IPS-18c (cell line): ENCODE measurements around the gene NHERF1.

Experiments
- H3K4me3 ChIP-seq: 2 replicates; pipeline ENCODE4 v1.7.0; 2013; ENCODE audit warnings: low read depth, mild to moderate bottlenecking, low read length, moderate library complexity; ENCODE audit not compliant: insufficient read depth
- H3K9me3 ChIP-seq: one replicate; pipeline ENCODE4 v1.6.1; 2013; ENCODE audit warnings: mild to moderate bottlenecking, low read length, moderate library complexity; ENCODE audit not compliant: control insufficient read depth, insufficient read depth

Gene NHERF1

DNA sequence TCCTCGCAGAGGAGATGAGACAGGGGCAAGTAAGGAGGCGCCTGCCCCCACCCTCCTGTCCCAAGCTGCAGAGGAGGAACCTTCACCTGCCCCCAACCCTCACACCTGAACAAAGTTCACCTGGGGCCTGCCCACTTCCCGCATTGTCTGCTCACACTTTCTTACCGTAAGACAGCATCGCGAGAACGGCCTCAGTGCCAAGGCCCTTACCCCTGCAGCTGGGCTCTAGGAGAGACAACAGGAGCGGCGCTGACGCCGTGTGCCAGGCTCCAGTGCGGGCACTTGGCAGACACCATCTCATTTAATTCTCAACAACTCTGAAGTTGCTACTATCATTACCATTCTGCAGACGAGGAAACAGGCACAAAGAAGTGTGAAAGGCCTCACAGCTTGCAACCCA lies 23.6 kb downstream of the NHERF1 start:
- Histone ChIP-seq H3K4me3 (no peak overlapping the region), H3K9me3 (peaks cover 9% of the 10 kb centered on the region)

DNA sequence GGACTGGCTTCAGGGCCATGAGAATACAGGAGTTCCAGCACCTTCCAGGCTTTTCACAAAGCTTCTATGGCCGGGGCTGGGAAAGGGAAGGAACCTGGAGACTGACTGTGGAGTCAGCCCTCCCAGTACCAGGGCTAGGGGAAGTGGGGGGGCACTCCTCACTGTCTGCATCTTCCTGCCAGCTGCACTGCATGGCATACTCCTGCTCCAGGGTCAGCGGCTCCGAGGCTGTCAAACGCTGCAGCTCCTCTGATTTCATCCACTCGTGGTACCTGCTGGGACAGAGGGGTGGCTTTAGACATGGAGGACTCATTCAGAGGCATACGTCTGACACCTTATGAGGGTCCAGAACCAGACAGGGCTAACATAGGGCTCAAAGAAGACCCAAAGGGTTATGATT lies 25.0 kb downstream of the NHERF1 start:
- Histone ChIP-seq H3K9me3 (peaks cover 9% of the 10 kb centered on the region), H3K4me3 (no peak overlapping the region)

DNA sequence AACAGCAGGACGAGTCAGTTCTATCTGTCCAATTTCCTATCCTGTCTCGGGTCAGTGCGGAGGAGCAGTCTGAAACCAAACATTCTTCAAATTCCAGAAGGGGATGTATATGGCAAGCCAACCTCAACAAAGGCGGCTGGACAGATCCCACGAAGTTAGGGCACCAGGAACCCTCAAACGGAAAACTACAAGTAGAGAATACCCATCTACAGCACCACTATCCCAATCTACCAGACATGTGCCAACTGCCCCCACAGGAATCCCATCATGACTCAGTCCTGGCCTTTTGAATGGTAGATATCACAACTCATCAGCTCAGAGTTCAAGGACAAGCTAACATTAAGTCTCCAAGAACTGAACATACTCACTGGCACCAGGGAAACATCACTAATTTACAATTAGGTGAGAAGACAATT lies 25.5 kb downstream of the NHERF1 start:
- Histone ChIP-seq H3K4me3 (no peak overlapping the region), H3K9me3 (peaks cover 6% of the 10 kb centered on the region)

DNA sequence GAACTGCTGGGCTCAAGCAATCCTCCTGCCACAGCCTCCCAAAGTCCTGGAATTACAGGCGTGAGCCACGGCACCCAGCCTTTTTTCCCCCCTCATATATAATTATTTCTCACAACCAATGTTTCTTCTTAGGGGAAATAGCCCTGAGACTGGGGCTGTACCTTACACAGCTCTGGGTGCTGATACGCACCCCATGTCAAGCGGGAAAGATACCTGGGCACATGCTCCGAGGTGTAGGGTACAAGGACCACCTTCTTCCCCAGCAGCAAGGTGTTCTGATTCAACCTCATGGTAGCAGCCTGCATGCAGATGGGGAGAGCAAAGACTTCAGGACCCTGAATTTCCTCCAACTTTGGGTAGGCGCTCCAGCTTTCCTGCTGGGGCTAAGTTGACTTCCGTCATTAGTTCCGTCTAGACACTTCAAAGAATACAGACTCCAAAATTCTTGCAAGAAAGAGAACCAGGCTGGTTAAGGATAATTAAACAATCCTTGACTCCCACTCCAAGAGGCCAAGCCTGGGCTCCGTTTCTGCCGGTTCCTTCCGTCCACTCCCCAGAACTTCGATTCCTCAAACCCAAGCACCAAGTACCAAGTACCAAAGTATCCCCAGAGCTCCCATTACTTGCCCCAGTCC lies 27.1 kb downstream of the NHERF1 start:
- Histone ChIP-seq H3K4me3 (peak overlapping the region; percentile 86), H3K9me3 (peaks cover 6% of the 10 kb centered on the region)

DNA sequence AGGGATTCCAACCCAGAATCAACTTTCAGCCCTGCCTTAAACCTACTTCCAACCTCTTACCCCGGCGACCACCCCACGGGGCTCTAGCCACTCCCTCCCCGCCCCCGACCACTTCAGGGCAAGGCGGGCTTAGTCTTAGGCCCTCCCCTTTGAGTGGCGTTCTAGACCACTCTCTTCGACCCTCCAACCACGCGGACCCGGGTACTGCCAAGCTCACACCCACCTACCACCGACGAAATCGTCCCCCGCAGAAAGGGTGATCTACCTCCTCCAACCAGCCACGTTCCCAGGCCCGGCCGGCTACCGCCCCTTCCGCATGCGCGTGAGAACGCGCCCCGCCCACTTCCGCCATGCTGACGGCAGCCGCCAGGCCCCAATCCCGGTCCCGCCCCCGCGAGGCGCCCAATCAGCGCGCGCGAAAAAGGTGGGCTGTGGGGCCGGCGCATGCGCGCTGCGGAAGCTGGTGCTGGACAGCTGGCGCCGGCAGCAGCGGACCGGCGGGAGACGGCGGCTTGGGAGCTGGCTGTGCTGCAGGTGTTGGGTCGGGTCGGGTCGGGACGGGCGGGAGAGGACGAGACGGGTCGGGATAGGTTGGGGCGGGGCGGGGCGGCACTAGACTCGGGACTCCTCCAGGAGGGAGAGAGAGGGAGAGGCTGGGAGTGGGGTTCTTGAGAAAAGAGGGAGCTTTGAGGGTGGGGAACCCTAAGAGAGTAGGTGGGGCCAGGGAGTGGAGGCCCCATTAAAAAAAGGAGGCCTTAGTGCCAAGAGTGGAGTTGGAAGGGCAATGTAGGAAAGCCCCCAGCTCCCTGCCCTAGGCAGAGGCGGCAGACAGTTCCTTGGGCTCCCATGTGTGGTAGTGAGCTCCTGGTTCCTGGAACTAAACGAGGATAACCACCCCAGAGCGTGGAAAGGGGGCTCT lies 27.9 kb downstream of the NHERF1 start, which contains the start of gene NAT9:
TSS of gene NAT9 (minus strand) at position 302 of the 919 bp plus-strand sequence. CDS start 647 bp downstream, outside the sequence.
- Histone ChIP-seq H3K9me3 (peaks cover 6% of the 10 kb centered on the region), H3K4me3 (peak within 1 kb of the TSS; percentile 86)

DNA sequence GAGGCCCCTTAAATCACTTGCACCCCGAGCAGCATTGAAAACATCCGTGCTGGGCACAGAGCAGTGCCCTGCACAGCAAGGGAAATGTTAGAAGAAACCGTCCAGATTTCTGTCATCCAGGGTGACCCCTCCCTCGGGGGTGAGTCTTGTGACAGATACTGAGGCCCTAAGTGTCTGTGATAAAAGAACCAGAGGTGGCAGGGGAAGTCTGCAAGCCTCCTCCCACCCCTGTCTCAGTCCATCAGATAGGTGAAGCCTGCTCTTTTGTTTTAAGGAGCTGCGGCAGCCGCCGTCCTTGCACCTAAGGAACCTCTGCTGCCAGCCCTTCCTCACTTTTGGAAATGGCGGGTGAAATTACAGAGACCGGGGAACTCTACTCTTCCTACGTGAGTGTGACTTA lies 28.6 kb downstream of the NHERF1 start:
- Histone ChIP-seq H3K9me3 (peaks cover 6% of the 10 kb centered on the region), H3K4me3 (peak overlapping the region; percentile 71)

DNA sequence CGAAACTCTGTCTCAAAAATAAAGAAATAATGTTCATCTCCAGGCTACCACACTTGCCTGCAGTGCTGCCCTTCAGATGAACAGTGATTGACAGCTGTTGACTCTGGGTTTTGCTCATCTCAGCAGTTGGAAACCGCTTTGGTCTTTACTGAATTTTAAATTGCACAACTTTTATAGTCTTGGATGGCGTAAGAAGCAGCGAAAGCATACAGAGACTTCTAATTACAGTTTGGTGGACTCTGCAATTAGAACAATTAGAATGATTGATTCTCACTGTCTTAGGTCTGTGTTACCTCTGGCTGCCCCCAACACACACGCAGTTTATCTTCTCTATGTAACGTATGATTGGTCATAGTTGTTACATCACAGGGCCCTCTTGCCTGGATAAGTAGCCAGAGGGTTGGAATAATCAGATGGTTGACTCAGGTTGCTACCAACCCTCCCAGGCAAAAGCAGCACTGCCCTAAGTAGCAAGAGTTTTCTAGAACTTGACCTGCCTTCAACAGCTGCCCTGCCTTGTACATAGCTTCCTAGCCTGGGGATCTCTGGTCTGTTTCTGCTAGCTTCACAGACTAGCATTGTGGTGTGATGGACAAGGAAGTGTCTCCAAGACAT lies 29.6 kb downstream of the NHERF1 start:
- Histone ChIP-seq H3K4me3 (no peak overlapping the region), H3K9me3 (peaks cover 6% of the 10 kb centered on the region)

DNA sequence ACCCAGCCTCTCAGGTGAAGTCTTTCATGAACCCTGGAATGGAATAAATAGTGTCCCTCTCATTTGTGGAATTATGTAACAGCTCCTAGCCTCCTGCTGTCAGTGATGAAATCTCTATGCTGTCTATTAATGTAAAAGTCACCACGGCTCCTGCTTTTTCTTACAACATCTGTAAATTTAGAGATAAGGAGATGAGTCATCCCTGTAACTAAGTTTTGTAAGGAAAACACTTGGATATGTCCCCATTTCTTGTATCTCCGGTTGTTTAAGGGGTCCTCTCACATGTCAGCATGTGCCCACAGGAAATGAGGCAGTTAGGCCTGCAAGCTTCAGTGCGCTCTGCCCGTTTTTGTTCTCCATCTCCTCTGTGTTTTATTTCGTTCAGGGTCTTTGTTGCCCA lies 30.5 kb downstream of the NHERF1 start:
- H3K9me3 ChIP-seq = peaks cover 6% of the 10 kb centered on the region
- no peak overlapping the region for H3K4me3 ChIP-seq

DNA sequence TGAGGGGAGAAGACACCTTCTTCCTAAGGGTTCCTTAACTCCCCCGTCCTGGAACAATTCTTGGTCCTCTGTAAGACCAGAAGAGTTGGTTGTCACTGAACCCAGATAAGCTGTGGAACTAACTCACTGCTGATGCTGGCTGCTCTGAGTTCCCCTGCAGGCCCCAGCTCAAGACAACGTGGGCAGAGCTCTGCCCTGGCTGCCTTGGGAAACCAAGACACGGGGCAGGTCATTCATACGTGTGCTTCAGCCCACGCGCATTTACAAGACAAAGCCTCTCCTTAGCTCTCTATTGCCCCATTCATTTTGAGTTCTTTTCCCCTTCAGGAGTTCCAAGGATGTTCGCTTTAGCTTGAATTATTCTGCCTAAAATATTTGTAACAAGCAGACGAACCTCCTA lies 31.1 kb downstream of the NHERF1 start:
- H3K4me3 ChIP-seq = no peak overlapping the region
- peaks cover 6% of the 10 kb centered on the region for H3K9me3 ChIP-seq

DNA sequence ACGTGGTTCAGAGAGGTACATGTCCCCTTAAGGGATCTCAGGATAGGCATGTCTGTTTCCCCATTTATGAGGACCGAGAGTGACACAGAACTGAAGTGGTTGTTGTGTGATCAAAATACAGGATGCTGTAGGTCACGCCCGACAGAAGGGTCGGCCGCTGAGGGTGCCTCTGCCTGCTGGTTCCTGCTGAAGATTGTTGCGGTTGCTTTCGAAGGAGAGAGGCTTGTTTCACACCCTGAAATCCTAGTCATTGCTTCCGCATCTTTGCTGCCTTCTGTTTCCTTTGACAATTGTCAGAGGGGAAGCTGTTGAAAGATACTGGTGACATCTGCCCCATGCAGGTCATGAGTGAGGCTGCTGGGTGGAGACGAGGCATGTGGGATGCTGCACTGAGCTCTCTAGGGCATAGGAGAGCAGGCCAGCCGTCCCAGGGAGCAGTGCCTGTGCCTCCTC lies 31.5 kb downstream of the NHERF1 start:
- Histone ChIP-seq H3K4me3 (no peak overlapping the region), H3K9me3 (peaks cover 8% of the 10 kb centered on the region)

DNA sequence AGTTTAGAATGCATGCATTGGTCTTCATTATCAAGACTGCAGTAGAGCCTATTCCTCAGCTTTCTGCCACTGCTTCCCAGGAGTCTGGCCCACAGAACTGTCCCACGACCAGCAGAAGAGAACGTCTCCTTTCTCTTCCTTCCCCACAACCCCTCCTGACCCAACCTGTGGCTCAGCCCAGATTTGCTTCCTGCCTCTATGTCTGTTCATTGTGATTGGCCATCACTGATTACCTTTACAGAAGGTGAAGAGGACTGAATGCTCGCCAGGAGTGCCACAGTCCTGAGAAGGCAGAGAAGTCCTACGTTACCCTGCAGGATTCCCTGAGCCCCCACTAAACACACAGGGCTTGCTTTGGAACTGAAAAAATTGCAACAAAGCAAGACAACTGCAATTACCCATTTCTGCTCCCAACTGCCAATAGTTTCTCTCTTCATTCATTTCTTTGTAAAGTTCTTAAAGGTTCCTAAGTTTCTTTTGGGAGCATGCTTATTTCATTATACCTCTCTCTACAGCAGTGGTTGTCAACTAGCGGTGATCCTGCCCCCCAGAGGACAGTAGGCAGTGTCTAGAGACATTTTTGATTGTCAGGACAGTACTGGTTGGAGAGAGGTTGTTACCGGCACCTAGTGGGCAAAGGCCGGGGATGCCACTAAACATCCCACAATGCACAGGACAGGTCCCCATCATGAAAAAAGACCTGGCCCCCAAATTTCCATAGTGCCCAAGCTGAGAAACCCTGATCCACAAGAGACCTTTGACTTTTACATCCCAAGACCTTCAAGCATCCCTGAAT lies 32.2 kb downstream of the NHERF1 start:
- no peak overlapping the region for H3K4me3 ChIP-seq
- H3K9me3 ChIP-seq = peaks cover 4% of the 10 kb centered on the region

DNA sequence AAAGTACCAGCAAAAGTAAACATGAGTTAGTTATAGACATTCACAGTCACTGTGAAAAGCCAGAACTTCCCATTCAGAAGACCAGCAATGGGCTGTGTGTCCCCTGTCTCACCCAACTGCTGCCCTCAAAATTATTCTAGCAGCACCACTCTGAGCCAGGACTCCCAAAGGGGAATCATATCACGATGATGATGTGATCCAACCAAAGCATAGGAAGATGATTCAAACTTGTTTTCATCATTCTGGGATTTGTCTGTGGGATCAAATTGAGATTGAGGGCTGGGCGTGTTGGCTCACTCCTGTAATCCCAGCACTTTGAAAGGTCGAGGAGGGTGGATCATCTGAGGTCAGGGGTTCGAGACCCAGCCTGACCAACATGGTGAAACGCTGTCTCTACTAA lies 34.1 kb downstream of the NHERF1 start:
- peaks cover 2% of the 10 kb centered on the region for H3K9me3 ChIP-seq

DNA sequence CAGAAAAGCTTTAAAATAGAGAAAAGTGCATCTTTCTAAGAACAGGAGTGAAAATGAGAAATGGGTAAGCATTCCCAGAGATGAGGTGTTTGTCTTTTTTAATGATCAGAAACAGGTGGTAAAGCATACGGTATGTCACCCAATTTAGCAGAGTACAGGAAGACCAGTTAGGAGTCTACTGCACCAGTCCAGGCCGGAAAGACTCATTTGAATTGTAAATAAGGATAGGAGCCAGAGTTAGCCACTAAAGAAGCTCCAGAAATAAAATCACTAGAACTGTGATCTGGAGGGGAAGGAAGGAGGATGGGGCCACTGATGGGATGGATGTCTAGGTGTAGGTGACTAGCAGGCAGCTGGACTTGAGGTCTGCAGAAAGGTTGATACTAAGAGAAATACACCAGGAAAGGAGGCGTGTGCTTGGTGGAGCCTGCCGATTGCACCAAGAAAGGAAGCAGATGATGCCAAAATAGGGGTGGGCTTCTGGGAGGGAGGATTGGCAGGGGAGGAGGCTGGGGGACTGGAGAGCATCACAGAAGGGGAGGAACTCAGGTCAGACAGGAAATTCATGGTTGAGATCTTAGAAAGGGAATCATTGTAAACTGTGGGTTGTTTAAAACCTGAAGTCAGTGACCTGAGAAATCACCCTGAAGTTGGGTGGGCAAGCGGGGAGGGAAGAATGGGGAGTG lies 35.8 kb downstream of the NHERF1 start:
- peaks cover 6% of the 10 kb centered on the region for H3K9me3 ChIP-seq
- no peak overlapping the region for H3K4me3 ChIP-seq

More for the DNA sequence above, 34.1 kb downstream of the NHERF1 start:
- no peak overlapping the region for H3K4me3 ChIP-seq

DNA sequence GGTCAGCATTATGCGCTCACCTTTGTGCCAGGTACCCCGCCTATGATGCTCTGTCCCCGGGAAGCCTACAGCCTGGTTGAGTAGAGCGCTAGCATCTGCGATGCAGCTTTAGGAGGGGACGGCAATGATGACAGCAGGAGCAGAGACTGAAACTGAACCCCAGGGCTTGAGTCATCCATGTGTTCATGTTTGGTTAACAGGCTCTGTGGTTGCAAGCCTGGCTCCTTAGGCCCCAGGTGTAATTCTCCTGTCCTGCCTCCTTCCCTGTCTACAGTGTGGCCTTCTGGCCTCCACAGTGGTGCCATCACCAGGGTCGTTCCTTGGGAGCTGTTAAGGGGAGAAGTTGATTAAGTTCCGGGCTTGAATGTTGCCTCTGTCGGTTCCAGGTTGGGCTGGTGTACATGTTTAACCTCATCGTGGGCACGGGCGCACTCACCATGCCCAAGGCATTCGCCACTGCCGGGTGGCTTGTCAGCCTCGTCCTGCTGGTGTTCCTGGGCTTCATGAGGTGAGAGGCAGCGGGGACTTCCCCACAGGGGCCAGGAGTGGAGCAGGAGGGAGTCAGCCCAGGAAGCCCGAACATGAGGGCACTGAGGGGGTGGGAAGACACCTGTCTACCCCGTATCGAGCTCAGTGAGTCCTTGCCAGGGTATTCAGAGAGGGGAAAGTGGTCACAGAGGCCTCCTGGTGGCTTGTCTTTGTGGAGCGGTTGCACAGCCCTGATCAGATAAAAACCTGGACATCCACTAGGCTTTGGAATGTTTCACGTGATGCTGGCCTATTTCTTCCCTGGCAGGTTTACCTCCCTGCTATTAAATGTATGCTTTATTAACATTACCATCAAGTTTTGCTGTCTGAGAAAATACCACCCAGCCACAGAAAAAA lies 36.9 kb downstream of the NHERF1 start:
- no peak overlapping the region for H3K4me3 ChIP-seq
- H3K9me3 ChIP-seq = peaks cover 6% of the 10 kb centered on the region

DNA sequence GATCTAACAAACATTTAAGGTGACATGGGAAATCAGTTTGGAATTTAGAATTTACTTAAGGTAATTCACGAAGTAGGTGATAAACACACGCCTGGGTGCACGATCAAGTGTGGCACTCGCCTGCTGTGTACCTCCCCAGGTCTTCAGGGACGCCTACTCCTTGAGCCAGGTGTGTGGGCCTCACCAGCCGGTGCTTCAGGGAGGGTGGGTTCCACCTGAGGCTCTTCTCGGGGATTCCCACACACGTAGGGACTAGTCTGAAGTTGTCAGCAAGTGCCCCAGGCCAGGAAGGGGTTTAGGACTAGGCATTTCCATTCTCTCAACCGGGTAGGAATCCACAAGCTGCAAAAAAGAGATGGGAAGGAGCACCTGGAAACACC lies 37.5 kb downstream of the NHERF1 start:
- no peak overlapping the region for H3K4me3 ChIP-seq
- H3K9me3 ChIP-seq = peaks cover 6% of the 10 kb centered on the region
